Prostate gland (tissue), 2 donors: ENCODE results near the gene TANC1. TPM values are rescaled to one million over a fixed set of nuclear protein-coding genes. Genes with fewer than 3 reads are reported as not detected.

Experiments
- DNase-seq: peaks from one replicate; pipeline ENCODE4 v3.0.0-alpha.2; 2019; ENCODE audit warnings: low spot score
- H3K27ac ChIP-seq, 2 donors: fragments of 200-600 bp; sonication (generic); 2 replicates each; pipeline ENCODE4 v1.5.1; 2017 to 2019
- H3K27me3 ChIP-seq: fragments of 200-600 bp; sonication (generic); replicated peaks from 2 replicates; pipeline ENCODE4 v1.5.1; 2019; ENCODE audit not compliant: insufficient read depth
- H3K36me3 ChIP-seq, 2 donors: fragments of 200-600 bp; sonication (generic); 1 replicate in 1 of 2; 2 replicates in 1 of 2; pipeline versions ENCODE4 v1.5.1 to v1.8.1; 2017 to 2019
- H3K4me1 ChIP-seq: fragments of 200-600 bp; sonication (generic); replicated peaks from 2 replicates; pipeline ENCODE4 v1.5.1; 2019
- H3K4me3 ChIP-seq, 2 donors: fragments of 200-600 bp; sonication (generic); 2 replicates each; pipeline ENCODE4 v1.5.1; 2017 to 2019
- H3K9me3 ChIP-seq: fragments of 200-600 bp; sonication (generic); 2 replicates; pipeline ENCODE4 v1.5.1; 2017
- POLR2A ChIP-seq: fragments of 450-650 bp; IDR thresholded peaks from one replicate; pipeline ENCODE4 v1.6.1; 2016; ENCODE audit warnings: antibody characterized with exemption, mild to moderate bottlenecking
- POLR2AphosphoS5 ChIP-seq: sonication (generic); formaldehyde crosslinking; IDR thresholded peaks from one replicate; pipeline ENCODE4 v1.6.1; 2017; ENCODE audit warnings: antibody characterized with exemption
- WGBS: methylation state at CpG from one replicate; pipeline ENCODE4 v1.1.5; 2018; 5-methylcytosine and 5-hydroxymethylcytosine counted together
- intact Hi-C: fragments of 100-400 bp; cut with DNase I; formaldehyde crosslinking; loops from one replicate; pipeline ENCODE4 v1.14.2; 2022
- total RNA-seq, 2 donors: library from RNA; depleted of rRNA; stranded (reverse); fragments of >200 nt; gene quantifications; one replicate each; pipeline ENCODE4 v1.1.0, GENCODE V29; 2016
- TF ChIP-seq, protein P1 (sequence below), 4 experiments: fragments of 200-600 bp in 2 of 4; fragments of 450-650 bp in 2 of 4; sonication (generic) in 2 of 4; IDR thresholded peaks; 1 replicate in 3 of 4; 2 replicates in 1 of 4; pipeline ENCODE4 v1.5.1; 2016 to 2019; ENCODE audit warnings: antibody characterized with exemption in 4 of 4, mild to moderate bottlenecking in 2 of 4, moderate library complexity in 2 of 4

Gene TANC1
- total RNA-seq, 2 donors from 2014 or later, result 33.5 to 39.7 TPM

DNA sequence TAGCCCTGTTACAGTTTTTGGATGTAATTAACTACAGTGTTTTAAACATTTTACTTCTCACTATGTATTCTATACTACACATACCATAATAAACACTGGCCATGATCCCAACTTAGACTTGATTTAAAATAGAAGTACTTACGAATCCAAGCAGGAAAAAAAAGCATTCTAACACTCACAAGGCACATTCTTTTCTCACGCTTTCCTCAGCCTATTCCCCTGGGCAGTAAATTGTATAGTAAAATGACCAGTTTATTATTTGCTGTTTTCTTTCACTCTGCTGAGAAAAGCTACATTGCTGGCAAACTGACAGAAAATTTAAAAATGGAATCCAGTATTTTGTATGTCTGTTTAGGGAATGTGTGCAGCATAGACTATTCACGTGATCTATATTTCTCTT, 2.8 kb upstream of the TANC1 start:
- Histone ChIP-seq H3K4me3 (no peak overlapping the region), H3K4me1 (no peaks in the 10 kb centered on the region), H3K9me3 (no peaks in the 10 kb centered on the region), H3K27ac (no peak overlapping the region), H3K27me3 (no peaks in the 10 kb centered on the region), H3K36me3 (no peaks in the 10 kb centered on the region)
- no peak for TF ChIP-seq POLR2AphosphoS5
- intact Hi-C loops, result loop anchor here (5.0 kb wide), 1 partner anchor 127 kb away; no protein-coding TSS in a partner anchor
- DNase-seq, result no peak
- WGBS, result 95% methylated on average over 3 of the region's 3 CpGs

DNA sequence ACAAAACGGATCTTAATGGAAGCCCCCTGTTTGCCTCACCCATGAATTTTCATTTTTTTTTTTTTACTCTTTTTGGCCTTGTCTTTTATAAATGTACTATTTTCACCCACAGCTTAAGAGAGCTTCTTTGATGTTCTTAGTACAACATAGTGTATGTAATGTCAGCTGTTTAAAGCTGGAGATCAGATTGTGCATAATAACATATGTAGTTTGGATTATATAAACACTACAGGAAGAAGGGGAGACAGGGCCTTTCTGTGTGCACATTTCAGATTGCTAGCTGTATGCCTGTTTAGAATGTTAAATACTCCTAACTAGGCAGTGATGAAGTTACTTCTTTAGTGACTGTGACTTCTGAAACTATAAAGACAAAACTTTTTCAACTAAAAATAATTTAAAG, 2.1 kb upstream of the TANC1 start:
- TF ChIP-seq, protein P1, sequence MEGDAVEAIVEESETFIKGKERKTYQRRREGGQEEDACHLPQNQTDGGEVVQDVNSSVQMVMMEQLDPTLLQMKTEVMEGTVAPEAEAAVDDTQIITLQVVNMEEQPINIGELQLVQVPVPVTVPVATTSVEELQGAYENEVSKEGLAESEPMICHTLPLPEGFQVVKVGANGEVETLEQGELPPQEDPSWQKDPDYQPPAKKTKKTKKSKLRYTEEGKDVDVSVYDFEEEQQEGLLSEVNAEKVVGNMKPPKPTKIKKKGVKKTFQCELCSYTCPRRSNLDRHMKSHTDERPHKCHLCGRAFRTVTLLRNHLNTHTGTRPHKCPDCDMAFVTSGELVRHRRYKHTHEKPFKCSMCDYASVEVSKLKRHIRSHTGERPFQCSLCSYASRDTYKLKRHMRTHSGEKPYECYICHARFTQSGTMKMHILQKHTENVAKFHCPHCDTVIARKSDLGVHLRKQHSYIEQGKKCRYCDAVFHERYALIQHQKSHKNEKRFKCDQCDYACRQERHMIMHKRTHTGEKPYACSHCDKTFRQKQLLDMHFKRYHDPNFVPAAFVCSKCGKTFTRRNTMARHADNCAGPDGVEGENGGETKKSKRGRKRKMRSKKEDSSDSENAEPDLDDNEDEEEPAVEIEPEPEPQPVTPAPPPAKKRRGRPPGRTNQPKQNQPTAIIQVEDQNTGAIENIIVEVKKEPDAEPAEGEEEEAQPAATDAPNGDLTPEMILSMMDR (IDR thresholded peaks at IDR 0.05), result no peak
- no peak for TF ChIP-seq POLR2A
- TF ChIP-seq POLR2AphosphoS5, result no peak
- Histone ChIP-seq H3K36me3 (no peaks in the 10 kb centered on the region), H3K27ac (no peak overlapping the region), H3K4me1 (no peaks in the 10 kb centered on the region), H3K27me3 (no peaks in the 10 kb centered on the region), H3K4me3 (no peak overlapping the region), H3K9me3 (no peaks in the 10 kb centered on the region)
- no peak for DNase-seq
- WGBS, result 98% methylated on average over 1 of the region's 1 CpG
- intact Hi-C loops, result loop anchor here (5.0 kb wide), 1 partner anchor 126 kb away; no protein-coding TSS in a partner anchor

DNA sequence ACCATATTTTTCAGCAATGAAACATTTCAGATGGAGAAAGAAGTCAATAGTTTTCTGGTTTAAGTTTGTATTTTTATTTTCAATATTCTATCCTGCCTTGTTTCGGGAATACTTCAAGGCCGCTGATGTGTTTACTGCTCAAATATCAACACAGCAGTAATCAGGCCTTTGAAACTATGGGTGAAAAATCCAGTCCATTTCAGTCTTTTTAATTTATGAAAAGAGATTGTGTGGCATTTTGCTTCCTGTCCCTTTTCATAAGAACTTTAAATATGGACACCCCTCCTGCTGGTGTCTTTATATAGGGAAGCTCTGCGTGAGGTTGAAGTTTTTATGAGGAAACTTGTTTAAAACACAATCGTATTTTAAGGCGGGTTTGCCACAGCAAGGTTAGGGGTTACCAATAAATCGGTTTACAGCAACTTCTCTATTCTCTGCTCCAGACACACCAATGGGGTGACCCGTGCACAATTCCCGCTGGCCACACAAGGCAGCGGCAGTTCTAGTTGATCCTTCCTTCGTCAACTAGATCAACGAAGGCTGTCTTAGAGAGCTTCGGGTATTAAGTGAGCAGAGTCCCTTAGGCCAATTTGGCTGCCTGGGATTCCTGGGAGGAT, 1.2 kb upstream of the TANC1 start:
- TF ChIP-seq POLR2AphosphoS5 (no peak), POLR2A (no peak)
- TF ChIP-seq, protein P1 (IDR thresholded peaks at IDR 0.05), result no peak
- intact Hi-C loops, result loop anchor here (5.0 kb wide), 1 partner anchor 125 kb away; no protein-coding TSS in a partner anchor
- no peaks in the 10 kb centered on the region for H3K36me3 ChIP-seq
- H3K27ac ChIP-seq, result peak overlapping the region; percentile 91 to 92
- no peak for DNase-seq
- WGBS, result 33% methylated on average over 12 of the region's 12 CpGs
- H3K9me3 ChIP-seq, result no peaks in the 10 kb centered on the region
- H3K4me1 ChIP-seq, result no peaks in the 10 kb centered on the region
- peak overlapping the region; percentile 53 to 74 for H3K4me3 ChIP-seq
- H3K27me3 ChIP-seq, result no peaks in the 10 kb centered on the region

DNA sequence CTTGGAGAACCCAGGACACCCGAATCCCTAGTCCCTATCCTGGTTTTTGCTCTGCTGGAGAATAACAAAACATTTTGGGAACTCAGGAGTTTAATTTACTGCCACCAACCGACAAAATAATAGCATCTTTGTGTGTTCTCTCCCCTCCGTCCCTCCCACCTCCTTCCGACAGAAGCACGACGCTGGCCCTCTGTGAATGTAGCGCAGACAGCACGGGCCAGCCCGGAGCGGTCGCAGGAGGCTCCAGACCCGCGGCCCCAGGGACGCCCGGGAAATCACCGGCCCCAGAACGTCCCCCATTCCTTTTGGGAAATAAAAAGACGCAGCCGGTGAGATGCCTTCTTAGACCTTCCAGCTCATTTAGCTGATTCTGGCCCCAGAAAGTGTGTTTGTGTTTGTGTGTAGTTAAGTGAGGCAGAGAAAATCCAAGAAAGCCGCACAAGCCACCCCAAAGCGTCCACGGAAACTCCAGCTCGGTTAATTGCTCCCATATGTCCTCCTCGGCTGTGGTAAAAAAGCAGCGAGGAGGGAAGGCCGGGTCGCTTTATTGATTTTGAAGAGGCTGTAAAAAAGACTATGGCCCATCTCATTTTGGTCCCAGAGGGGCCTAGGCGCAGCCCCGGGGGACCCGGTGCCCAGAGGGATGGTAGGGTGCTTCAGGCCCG, 577 bp upstream of the TANC1 start:
- no peaks in the 10 kb centered on the region for H3K4me1 ChIP-seq
- 1% methylated on average over 31 of the region's 31 CpGs for whole genome bisulfite sequencing
- H3K4me3 ChIP-seq, result peak overlapping the region; percentile 53 to 74
- H3K27me3 ChIP-seq, result no peaks in the 10 kb centered on the region
- H3K27ac ChIP-seq, result peak overlapping the region; percentile 91 to 92
- DNase-seq, result peak; percentile 49
- no peaks in the 10 kb centered on the region for H3K36me3 ChIP-seq
- no peak for TF ChIP-seq POLR2AphosphoS5
- intact Hi-C loops, result loop anchor here (2.0 to 5.0 kb wide), 2 partner anchors 124 to 151 kb away; no protein-coding TSS in a partner anchor
- H3K9me3 ChIP-seq, result no peaks in the 10 kb centered on the region

DNA sequence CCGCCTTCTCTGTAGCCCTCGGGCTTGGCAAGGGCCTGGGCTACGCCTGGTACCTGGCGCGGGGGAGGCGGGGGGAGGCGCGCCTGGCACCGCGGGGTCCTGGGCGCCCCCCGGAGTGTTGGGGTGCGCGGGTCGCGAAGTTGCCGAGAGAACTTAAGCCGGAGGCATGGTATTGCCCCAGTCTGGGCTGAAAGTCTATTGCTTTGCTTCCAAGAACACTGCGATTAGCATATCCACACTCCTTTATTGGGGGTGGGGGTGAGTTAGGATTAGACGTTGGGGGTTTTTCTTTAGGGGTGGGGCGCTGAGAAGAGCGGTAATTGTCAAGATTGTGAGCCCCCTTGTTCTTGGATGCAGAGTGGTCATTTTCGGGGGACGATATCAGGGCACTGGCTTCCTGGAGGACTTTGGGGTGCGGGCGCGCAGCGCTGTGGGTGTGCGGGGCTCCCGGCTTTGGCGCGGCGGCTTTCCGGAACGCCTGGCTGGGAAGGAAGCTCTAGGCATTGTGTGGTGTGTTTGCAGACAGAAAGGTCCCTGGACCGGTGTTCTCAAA, 798 bp downstream of the TANC1 start:
- WGBS, result 0% methylated on average over 36 of the region's 36 CpGs
- no peaks in the 10 kb centered on the region for H3K4me1 ChIP-seq
- no peak for DNase-seq
- H3K27me3 ChIP-seq, result no peaks in the 10 kb centered on the region
- intact Hi-C loops, result loop anchor here (2.0 to 5.0 kb wide), 2 partner anchors 123 to 150 kb away; no protein-coding TSS in a partner anchor
- H3K9me3 ChIP-seq, result no peaks in the 10 kb centered on the region
- peak overlapping the region; percentile 91 to 92 for H3K27ac ChIP-seq
- peak overlapping the region; percentile 53 to 74 for H3K4me3 ChIP-seq
- no peaks in the 10 kb centered on the region for H3K36me3 ChIP-seq
- TF ChIP-seq POLR2A, result no peak
- no peak for TF ChIP-seq POLR2AphosphoS5
- TF ChIP-seq, protein P1 (IDR thresholded peaks at IDR 0.05), result no peak
